Stimulated activated CD8-positive, alpha-beta memory T cell treated with anti-CD3 and anti-CD28 coated beads, Interleukin-4, amount 100 ng/mL, for 48 hours (primary cell): ENCODE measurements around the gene MCC.

Experiments used
- DNase-seq: peaks from one replicate; pipeline ENCODE4 v3.0.0-alpha.2; 2020

Gene MCC

DNA sequence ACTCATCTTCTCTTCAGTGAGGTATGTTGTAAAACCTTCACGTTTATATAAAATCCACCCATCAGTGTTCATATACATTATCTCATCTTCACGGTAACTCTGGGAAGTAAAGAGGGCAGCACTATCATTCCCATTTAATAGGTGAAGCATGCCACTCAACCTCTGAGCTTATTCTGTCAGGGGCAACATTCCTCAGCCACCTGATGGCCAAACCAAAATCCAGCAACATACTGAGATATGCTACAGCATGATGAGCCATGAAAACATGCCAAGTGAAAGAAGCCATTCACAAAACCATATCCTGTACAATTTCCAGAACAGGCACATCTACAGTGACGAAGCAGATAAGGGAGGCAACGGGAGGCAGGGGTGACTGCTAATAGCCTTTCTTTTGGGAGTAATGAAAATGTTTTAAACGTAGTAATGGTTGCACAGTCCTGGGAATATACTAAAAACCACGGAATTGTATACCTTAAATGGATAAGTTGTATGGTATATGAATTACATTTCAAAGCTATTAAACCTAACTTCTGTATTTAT is 220.8 kb downstream of the MCC start:
- DNase-seq, result no peak

DNA sequence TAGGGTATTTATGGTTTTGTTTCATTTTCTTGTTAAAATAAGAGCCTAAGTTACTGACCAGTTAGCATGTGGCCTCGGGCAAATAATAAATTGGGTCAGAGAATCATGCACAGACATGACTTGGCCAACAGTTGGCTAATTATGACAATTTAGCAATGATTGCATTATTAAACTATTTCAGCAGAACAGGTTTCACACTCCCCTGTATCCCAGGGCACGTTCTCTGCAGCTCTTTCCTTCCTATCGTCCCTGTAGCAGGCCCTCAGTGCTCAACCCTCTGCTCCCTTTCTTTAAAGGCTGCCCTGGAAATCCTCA is 221.4 kb downstream of the MCC start:
- DNase-seq, result no peak

DNA sequence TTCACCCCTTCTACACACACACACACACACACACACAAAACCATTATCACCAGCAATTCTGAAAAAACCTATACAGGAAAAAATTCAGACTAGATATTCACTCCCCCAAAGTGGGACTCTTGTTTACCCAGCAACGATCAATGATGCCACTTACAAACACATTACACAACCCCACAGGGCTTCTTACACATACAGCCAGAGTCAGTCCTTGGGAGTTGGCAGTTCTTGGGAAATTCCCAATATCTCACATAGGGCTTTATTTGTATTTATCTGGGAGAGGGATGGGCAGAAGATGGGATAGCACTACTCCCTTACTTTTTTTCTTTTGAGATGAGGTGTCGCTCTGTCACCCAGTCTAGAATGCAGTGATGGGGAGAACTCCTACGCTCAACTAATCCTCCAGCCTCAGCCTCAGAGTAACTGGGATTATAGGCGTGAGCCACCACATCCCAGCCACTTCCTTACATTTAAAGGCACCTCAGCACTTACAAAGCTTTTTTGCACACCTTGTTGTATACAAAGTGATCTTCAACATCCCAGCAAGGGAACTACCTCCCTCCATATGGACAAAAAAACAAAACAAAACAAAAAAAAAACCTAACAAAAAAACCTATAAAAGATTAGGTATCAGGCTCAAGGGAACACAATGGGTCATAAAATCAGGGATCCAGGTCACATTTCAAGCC is 221.9 kb downstream of the MCC start:
- no peak for DNase-seq

GRCh38 chr5:113265190-113265589 is 223.1 kb downstream of the MCC start:
- no peak for DNase-seq

DNA sequence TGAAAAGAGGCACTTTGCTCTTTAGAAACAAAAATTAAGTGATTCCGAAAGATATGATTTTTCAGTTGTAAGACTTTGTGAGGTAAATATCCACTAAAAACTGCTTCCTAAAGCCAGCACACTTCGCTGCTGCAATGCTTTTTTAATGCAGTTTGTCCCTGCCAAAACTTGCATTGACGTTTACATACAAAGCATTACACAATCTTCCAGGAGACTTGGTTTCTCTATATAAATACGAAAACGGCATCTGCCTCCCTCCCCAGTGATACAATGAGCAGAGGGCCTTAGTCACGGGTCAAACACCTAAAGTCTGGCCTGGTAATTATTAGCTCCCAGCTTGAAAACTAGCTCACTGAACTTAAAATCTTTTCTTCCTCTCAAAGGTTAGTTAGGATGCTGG is 224.2 kb downstream of the MCC start:
- no peak for DNase-seq

DNA sequence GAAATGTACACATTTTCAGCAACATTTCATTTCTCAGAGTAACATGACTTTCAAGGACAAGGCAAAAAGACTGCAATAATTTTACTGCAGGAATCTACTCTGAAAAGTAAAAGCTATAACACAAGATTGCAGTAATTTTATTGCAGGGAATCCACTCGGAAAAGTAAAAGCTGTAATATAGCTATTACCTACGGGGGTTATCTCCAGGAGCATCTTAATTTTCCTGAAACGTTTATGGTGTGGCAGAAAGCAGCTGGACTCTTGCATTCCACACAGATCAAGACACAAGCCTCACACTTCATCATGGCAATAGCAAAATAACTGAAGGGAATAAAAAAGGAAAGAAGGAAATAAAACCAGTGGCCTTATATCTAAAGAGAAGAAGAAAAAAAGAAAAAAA is 224.7 kb downstream of the MCC start:
- no peak for DNase-seq

DNA sequence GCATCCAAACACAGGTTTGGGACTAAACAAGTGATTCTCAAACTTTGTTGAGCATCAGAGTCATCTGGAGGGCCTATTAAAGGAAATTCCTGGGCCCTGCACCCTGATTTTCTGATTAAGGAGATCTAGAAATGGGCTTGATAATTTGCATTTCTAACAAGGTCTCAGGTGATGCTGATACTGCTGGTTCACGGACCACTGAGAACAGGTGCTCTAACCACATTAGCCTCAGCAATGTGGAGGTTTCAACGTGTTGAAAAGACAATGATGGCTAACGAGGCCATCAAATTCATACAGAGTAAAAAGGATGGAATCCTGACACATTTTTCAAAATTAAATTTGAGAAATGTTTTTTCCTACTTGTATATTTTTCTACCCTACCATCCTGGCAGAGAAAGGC is 225.6 kb downstream of the MCC start:
- DNase-seq, result no peak

DNA sequence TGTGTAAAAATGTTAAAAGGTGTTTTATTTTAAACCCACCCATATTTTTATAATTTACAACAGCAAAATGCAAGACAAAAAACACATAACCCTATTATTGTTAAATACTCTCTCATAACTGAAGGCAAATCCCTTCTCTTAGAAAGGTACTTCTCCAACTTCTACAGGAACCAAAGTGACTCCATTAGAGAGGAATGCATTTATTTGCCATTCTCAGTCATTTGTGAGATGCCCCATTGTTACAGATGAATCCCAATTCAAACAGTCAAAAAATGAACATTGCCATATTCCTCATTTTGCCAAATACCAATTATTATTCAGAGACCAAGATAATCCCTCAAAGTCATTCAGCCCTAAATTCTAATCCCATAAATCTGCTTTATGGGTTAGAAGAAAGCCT is 229.2 kb downstream of the MCC start:
- no peak for DNase-seq

GRCh38 chr5:113257545-113257944 is 230.7 kb downstream of the MCC start:
- DNase-seq, result no peak

DNA sequence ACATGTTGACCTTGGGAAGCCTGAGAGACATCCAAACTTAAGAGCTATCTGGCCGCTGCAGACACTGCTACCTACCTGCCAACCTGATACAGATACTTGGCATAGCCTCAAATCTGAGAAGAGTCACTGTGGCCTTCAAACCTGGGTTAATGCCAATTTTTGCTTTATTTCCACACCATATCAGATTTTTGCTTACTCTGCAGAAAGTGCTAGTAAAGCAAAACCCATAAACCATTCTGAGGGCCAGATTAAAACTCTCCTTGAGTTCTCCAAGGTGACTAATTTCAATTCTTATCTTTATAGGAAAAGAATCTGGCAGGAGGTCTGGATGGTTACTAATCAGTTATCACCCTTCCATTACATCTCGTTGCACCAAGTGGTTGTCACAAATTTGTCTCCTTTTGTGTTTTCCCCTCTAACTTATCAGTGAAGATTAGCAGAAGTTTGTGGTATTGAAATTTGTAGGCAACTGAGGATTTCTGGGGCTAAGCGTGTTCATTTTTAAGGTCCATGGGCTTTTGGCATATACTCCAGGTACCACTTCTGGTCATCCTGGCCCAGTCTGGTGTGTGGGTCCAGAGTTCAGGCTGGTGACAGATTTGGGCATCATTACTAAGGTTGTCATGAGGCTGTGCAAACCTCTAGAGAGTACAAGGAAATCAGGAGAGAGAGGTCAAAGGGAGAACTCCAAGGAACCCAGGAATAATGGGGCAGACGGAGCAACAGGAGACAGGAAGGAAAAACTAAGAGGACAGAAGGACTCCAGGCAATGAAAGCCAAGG is 231.4 kb downstream of the MCC start:
- no peak for DNase-seq

DNA sequence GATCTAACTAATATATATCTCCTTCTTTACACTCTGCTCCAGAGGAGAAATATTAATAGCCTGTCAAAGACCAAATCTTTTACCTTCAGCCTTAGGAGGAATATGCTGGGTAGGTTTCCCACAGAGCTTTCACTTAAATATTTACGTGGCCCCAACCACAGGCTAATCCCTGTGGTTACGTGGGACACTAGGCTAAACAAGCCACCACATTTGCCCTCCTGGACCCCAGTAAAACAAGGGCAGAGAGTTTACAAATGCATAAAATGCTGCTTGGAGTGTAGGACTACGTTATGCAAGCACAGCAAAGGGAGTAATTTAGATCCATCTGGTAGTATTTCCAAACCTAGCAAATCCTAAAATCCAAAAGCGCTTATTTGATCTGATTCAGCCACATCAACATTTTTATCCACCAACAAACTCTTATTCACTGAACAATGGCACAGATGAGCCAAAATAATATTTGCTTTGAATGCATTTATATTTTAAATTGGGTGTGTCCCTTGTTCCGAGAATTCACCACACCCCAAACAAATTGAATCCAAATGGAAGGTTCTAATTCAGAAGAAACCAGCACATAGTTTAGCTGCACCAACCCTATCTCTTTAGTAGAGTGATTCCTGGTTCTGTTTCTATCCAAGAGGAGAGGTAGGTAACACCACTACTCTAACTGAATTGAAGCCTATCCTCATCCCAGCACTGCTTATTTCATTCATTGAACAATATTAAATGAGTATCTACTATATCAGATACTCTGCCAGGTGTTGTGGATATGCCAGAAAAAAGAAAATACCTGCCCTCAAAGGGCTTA is 232.5 kb downstream of the MCC start:
- DNase-seq, result no peak

DNA sequence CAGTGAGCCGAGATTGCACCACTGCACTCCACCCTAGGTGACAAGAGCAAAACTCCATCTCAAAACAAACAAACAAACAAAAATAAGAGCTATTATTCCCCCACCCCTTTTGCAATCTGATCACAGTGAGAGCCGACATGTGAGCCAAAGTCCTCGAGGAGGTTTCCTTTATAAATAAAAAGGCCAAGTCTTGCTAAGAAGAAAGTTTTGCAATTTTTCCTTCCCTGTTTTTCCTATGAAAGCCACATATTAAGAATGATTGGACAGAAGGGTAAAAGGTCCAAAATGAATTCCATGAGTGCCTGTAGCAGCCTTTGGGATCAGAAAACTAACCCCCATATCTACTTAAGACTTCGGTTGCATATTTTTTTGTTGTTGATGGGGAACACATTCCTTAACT is 233.1 kb downstream of the MCC start:
- DNase-seq, result no peak

- DNase-seq, result no peak
Measured at GRCh38 chr5:113253037-113253436, 235.2 kb downstream of the MCC start.

- no peak for DNase-seq
Measured at GRCh38 chr5:113252066-113252465, 236.2 kb downstream of the MCC start.

- no peak for DNase-seq
Measured at GRCh38 chr5:113250341-113250953, 237.8 kb downstream of the MCC start.

GRCh38 chr5:113249206-113249605 is 239.0 kb downstream of the MCC start:
- DNase-seq, result no peak

- no peak for DNase-seq
Measured at GRCh38 chr5:113246361-113246870, 241.8 kb downstream of the MCC start.

DNA sequence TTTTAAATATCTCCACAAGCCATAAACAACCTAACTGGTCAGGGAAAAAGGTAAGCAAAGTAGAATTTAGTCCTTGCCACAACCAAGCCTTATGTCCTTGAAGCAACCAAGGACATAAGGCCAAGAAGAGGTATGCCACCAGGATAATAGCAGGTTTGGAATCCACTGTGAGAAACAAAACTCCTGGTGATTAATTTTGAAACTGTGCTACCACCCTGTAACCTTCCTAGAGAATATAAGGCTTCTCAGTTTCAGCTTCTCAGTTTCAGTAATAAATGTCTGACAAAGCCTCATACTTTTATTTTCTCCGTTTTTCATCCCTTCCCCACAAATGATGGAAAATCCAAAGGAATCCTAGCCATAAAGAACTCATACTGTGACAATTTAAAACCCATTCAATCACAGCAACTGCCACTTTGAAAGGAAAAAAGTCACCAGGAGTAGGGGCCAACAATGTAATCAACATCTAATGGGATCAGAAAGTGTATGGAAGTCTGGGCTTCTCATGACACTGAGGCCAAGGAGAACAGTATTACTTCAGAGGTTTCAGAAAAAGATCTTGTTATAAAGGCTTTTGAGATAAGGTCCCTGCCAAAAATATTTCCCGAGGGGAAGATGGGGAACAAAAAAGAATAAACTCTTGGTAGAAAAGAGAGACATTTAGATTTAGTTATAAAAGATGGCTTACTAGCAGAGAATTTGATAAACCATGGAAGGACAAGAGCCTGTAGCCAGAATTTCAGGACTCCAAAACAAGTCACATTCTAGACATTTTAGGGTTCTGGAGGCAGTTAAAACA is 242.6 kb downstream of the MCC start:
- DNase-seq, result no peak

GRCh38 chr5:113244966-113245365 is 243.3 kb downstream of the MCC start:
- DNase-seq, result no peak

DNA sequence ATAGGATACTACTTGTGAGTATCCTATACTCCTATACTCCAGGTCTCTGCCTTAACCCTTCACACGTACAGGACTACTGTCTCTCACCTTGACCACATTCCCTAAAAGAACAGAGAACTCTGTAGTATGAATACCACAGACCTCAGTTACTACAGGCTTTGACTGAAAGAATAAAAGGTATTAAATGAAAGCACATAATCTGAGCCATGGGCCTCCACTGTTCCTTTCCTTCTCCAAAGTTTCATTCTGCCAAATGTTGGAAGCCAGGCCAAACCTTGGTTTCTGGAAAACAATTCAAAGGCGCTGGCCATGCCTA is 244.9 kb downstream of the MCC start:
- no peak for DNase-seq

DNA sequence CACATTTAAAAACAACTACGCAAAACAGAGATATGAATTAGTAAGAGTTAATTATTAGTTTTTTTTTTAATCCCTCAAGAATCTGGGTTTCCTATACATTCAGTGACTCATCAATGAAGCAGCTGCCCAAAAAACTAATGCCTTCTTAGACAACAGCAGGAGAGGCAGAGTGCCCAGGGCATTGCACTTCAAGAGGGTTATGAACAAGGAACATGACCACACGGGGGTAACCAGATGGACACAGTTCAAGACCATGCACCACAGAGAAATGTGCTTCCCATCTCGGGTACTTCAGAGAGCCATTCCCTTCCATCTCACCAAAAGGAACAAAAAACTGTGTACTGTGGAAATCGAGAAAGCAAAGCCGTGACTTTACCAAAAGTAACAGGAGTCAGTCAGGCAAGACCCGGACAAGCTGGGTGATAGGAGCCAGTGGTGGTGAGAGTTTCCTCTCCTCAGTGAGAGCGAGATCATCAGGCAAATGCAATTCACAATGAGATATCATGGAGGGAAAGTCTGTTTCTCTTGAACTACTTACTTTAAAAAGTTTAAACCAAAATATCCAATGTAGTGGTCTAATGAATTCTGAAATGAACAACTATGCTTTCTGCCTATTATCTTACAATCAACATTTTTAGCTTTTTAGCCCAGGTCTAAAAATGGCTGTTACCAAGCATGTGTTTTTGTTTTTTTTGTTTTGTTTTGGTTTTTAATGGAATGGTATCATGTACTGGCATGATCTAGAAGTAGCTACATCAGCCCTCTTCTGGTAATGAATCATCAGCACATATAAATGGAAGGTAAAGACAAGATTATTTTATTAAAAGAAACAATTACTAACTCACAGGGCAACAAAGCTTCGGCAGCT is 245.5 kb downstream of the MCC start:
- DNase-seq, result no peak
